Keratinocyte (primary cell): ENCODE measurements around the gene ST6GALNAC5. TPM values are rescaled to one million over a fixed set of nuclear protein-coding genes. Genes with fewer than 3 reads are reported as not detected.
"Not testable (repeated sequence)": the region's sequence is repeated elsewhere in the genome, so short reads cannot be mapped to it uniquely, and the experiment has no call there.

Experiments
- DNase-seq: peaks from one replicate; pipeline ENCODE4 v3.0.0-alpha.2; 2011; ENCODE audit warnings: low read depth, missing footprints, low spot score
- FAIRE-seq: peaks from 2 replicates; lab custom pipeline; 2011; peaks lifted over from hg19 to GRCh38; lab: Jason Lieb, UNC
- H2AFZ ChIP-seq: 2 replicates; pipeline ENCODE4 v1.6.0; 2012; ENCODE audit warnings: low read length, control low read depth, inconsistent platforms; ENCODE audit not compliant: control insufficient read depth
- H3K27ac ChIP-seq: 2 replicates; pipeline ENCODE4 v1.5.1; 2011; ENCODE audit warnings: low read length; ENCODE audit not compliant: control insufficient read depth, insufficient read depth
- H3K27me3 ChIP-seq: 3 replicates; pipeline ENCODE4 v1.6.0; 2011; ENCODE audit warnings: low read length; ENCODE audit not compliant: control insufficient read depth, insufficient read depth; ENCODE audit errors: extremely low read depth
- H3K36me3 ChIP-seq, 2 experiments: 2 replicates in 1 of 2; 3 replicates in 1 of 2; pipeline ENCODE4 v1.5.1; 2011; ENCODE audit warnings: low read length in 2 of 2, mild to moderate bottlenecking in 1 of 2; ENCODE audit not compliant: control insufficient read depth in 2 of 2, insufficient read depth in 2 of 2; ENCODE audit errors: extremely low read depth in 1 of 2
- H3K4me1 ChIP-seq: 3 replicates; pipeline ENCODE4 v1.5.1; 2011; ENCODE audit warnings: low read length; ENCODE audit not compliant: control insufficient read depth, insufficient read depth; ENCODE audit errors: extremely low read depth
- H3K4me2 ChIP-seq: 3 replicates; pipeline ENCODE4 v1.6.0; 2011; ENCODE audit warnings: low read depth, low read length; ENCODE audit not compliant: control insufficient read depth, insufficient read depth; ENCODE audit errors: extremely low read depth
- H3K4me3 ChIP-seq, 3 experiments: fragments of 200-600 bp in 1 of 3; sonication (generic) in 1 of 3; 2 replicates in 2 of 3; 3 replicates in 1 of 3; pipeline ENCODE4 v1.5.1; 2011 to 2016; ENCODE audit warnings: low read length in 3 of 3, mild to moderate bottlenecking in 3 of 3, control low read depth in 2 of 3, inconsistent platforms in 1 of 3, low read depth in 1 of 3, mixed read lengths in 1 of 3, mixed run types in 1 of 3, moderate library complexity in 1 of 3; ENCODE audit not compliant: control insufficient read depth in 2 of 3, insufficient read depth in 2 of 3; ENCODE audit errors: extremely low read depth in 1 of 3
- H3K79me2 ChIP-seq: 2 replicates; pipeline ENCODE4 v1.6.0; 2012; ENCODE audit warnings: low read length; ENCODE audit not compliant: control insufficient read depth, insufficient read depth
- H3K9ac ChIP-seq: 3 replicates; pipeline ENCODE4 v1.6.0; 2011; ENCODE audit warnings: low read length; ENCODE audit not compliant: control insufficient read depth, insufficient read depth; ENCODE audit errors: extremely low read depth
- H3K9me1 ChIP-seq: 3 replicates; pipeline ENCODE4 v1.6.0; 2011; ENCODE audit warnings: low read length; ENCODE audit not compliant: control insufficient read depth, insufficient read depth; ENCODE audit errors: extremely low read depth
- H3K9me3 ChIP-seq: 2 replicates; pipeline ENCODE4 v1.5.1; 2012; ENCODE audit warnings: low read depth, low read length; ENCODE audit not compliant: control insufficient read depth
- H4K20me1 ChIP-seq: 3 replicates; pipeline ENCODE4 v1.6.0; 2011; ENCODE audit warnings: low read length; ENCODE audit not compliant: control insufficient read depth, insufficient read depth; ENCODE audit errors: extremely low read depth
- CTCF ChIP-seq, 3 experiments: IDR thresholded peaks in 1 of 3; conservative IDR thresholded peaks in 1 of 3; optimal IDR thresholded peaks in 1 of 3; 2 replicates in 2 of 3; 3 replicates in 1 of 3; pipeline versions ENCODE3 to v1.5.1; 2011; ENCODE audit warnings: low read length in 3 of 3, mild to moderate bottlenecking in 3 of 3, moderate library complexity in 2 of 3, control low read depth in 1 of 3, inconsistent platforms in 1 of 3; ENCODE audit not compliant: insufficient read depth in 2 of 3; ENCODE audit errors: extremely low read depth in 1 of 3
- EZH2 ChIP-seq: IDR thresholded peaks from one replicate; pipeline ENCODE4 v1.6.1; 2012; ENCODE audit warnings: inconsistent platforms, mild to moderate bottlenecking, low read length, moderate library complexity
- dilution Hi-C: fragments of 300-500 bp; cut with MboI; formaldehyde crosslinking; loops from one replicate; pipeline ENCODE4 v1.7.0; 2020; ENCODE audit warnings: low sequenced_read_pairs; ENCODE audit not compliant: extremely low pct_ligation_motif_present
- polyA plus RNA-seq, 5 experiments: library from polyadenylated mRNA; depleted of rRNA in 3 of 5; stranded (reverse) in 3 of 5; stranded (forward) in 1 of 5; unstranded in 1 of 5; fragments of >200 nt; gene quantifications; 1 replicate in 1 of 5; 2 replicates in 3 of 5; 3 replicates in 1 of 5; pipeline versions ENCODE4 v1.2.1 to v1.2.3, GENCODE V29; 2011 to 2012; ENCODE audit warnings: missing spikeins in 2 of 5, low read depth in 1 of 5, low replicate concordance in 1 of 5

ST6GALNAC5 gene
- polyA plus RNA-seq, 1 donor (not counting 4 experiments of a cell fraction or from before 2014, with no cell fraction given) = 12.8 TPM

GRCh38 chr1:76876655-76877395 lies 9.5 kb downstream of the ST6GALNAC5 start:
- FAIRE-seq (no peak), DNase-seq (no peak)
- Histone ChIP-seq H4K20me1 (no peaks in the 10 kb centered on the region), H3K4me1 (no peaks in the 10 kb centered on the region), H3K9ac (no peak overlapping the region), H3K36me3 (no peaks in the 10 kb centered on the region), H3K27ac (no peak overlapping the region), H3K4me2 (no peak overlapping the region), H3K27me3 (no peaks in the 10 kb centered on the region), H3K79me2 (no peaks in the 10 kb centered on the region), H3K9me1 (no peaks in the 10 kb centered on the region), H2AFZ (no peak overlapping the region), H3K4me3 (no peak overlapping the region), H3K9me3 (no peaks in the 10 kb centered on the region)
- dilution Hi-C loops = no loop called here
- TF ChIP-seq CTCF (optimal IDR thresholded peaks at IDR 0.05 in 1 of 3, IDR thresholded peaks at IDR 0.05 in 1 of 3, conservative IDR thresholded peaks at IDR 0.05 in 1 of 3; ENCODE audit: extremely low read depth in 1 of 3, insufficient read depth in 2 of 3, low read length in 3 of 3) = no peak

- dilution Hi-C loops, H3K79me2 ChIP-seq, H3K4me3 ChIP-seq, H3K36me3 ChIP-seq, FAIRE-seq, H3K27ac ChIP-seq, DNase-seq, H3K4me1 ChIP-seq, H3K4me2 ChIP-seq, H3K9me1 ChIP-seq, H4K20me1 ChIP-seq, H3K9ac ChIP-seq, H2AFZ ChIP-seq, H3K9me3 ChIP-seq, H3K27me3 ChIP-seq: not testable (repeated sequence)
Observed at GRCh38 chr1:76879014-76879413, 11.7 kb downstream of the ST6GALNAC5 start.

GRCh38 chr1:76881762-76882161 lies 14.5 kb downstream of the ST6GALNAC5 start:
- Histone ChIP-seq H3K79me2 (no peaks in the 10 kb centered on the region), H3K4me2 (no peak overlapping the region), H3K9me1 (no peaks in the 10 kb centered on the region), H3K27me3 (no peaks in the 10 kb centered on the region), H3K9me3 (no peaks in the 10 kb centered on the region), H2AFZ (no peak overlapping the region), H3K27ac (no peak overlapping the region), H3K36me3 (no peaks in the 10 kb centered on the region), H3K4me1 (no peaks in the 10 kb centered on the region), H4K20me1 (no peaks in the 10 kb centered on the region), H3K4me3 (no peak overlapping the region), H3K9ac (no peak overlapping the region)
- FAIRE-seq (no peak), DNase-seq (no peak)
- dilution Hi-C loops = no loop called here
- no peak for TF ChIP-seq EZH2
- TF ChIP-seq CTCF (optimal IDR thresholded peaks at IDR 0.05 in 1 of 3, IDR thresholded peaks at IDR 0.05 in 1 of 3, conservative IDR thresholded peaks at IDR 0.05 in 1 of 3; ENCODE audit: extremely low read depth in 1 of 3, insufficient read depth in 2 of 3, low read length in 3 of 3) = no peak
